ENCODE results near the gene OAT. TPM values are rescaled to one million over a fixed set of nuclear protein-coding genes. Genes with fewer than 3 reads are reported as not detected.

OAT gene
- total RNA-seq, 4 donors from 2014 or later: 155 to 1,170 (median 625) TPM

DNA sequence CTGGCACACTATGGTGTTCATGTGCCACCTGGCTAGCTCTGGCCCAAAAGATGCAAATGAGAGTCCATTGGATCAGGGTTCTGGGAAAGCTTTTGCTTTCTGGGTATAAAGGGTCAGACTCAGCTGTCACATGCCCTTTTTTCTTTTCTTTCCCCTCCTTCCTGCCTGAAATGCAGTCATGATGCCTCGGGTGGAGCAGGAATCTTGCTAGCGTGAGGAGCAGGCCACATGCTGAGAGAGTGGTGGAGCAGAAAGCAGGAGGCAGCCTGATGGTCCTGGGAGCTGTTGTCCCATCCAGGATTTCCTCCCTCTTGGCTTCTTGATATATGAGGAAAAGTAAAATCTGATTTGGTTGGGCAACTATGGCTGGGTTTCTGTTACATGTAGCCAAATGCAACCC, 40.2 kb upstream of the OAT start:
- H3K27me3 ChIP-seq: no peaks in the 10 kb centered on the region
- no peak overlapping the region for H3K4me3 ChIP-seq
- no peaks in the 10 kb centered on the region for H3K36me3 ChIP-seq
- H3K27ac ChIP-seq: no peak overlapping the region
- no peaks in the 10 kb centered on the region for H3K4me1 ChIP-seq
- DNase-seq: no peak
- no peaks in the 10 kb centered on the region for H3K9me3 ChIP-seq
- TF ChIP-seq, protein P1, sequence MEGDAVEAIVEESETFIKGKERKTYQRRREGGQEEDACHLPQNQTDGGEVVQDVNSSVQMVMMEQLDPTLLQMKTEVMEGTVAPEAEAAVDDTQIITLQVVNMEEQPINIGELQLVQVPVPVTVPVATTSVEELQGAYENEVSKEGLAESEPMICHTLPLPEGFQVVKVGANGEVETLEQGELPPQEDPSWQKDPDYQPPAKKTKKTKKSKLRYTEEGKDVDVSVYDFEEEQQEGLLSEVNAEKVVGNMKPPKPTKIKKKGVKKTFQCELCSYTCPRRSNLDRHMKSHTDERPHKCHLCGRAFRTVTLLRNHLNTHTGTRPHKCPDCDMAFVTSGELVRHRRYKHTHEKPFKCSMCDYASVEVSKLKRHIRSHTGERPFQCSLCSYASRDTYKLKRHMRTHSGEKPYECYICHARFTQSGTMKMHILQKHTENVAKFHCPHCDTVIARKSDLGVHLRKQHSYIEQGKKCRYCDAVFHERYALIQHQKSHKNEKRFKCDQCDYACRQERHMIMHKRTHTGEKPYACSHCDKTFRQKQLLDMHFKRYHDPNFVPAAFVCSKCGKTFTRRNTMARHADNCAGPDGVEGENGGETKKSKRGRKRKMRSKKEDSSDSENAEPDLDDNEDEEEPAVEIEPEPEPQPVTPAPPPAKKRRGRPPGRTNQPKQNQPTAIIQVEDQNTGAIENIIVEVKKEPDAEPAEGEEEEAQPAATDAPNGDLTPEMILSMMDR (IDR thresholded peaks at IDR 0.05): no peak
- no peak for TF ChIP-seq POLR2A (IDR thresholded peaks at IDR 0.05)

DNA sequence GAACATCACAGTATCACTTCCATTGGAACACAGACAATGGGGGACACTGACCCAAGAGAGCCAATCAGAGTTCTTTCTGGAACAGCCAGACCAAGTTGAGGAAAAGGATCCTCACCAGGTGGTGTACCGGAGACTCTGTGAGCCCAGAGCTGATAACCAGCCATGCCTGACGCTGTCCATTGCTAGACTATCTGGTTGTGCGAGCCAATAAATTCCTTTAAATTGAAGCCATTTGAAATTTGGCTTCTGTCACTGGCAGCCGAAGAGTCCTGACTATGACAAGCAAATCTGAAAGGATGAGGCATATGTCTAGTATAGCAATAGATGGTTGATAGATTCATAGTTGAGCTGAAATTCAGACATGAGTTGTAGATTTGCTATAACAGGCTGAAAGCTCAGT, 39.8 kb upstream of the OAT start:
- no peaks in the 10 kb centered on the region for H3K9me3 ChIP-seq

DNA sequence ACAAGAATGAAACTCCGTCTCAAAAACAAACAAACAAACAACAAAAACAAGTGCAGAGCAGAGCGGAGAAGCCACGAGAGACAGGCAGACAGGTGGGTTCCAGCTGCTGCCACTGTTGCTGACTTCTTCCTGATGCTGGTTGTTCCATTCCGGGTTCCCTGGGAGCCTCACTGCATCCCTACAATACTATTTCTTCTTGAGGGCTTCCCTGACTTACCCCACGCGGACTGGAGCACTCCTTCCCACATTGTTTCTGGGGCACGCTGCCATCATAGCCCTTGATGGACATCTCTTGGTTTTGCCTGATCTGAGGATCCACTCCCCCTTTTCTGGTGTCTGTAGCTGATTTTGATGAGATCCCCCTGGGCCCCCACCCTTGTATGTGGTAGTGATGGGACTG, 36.7 kb upstream of the OAT start:
- H3K4me1 ChIP-seq: no peaks in the 10 kb centered on the region
- no peak overlapping the region for H3K4me3 ChIP-seq
- no peak for DNase-seq
- H3K27ac ChIP-seq: no peak overlapping the region
- no peaks in the 10 kb centered on the region for H3K9me3 ChIP-seq
- H3K36me3 ChIP-seq: no peaks in the 10 kb centered on the region
- H3K27me3 ChIP-seq: no peaks in the 10 kb centered on the region
- TF ChIP-seq POLR2A (IDR thresholded peaks at IDR 0.05): no peak
- TF ChIP-seq, protein P1 (IDR thresholded peaks at IDR 0.05): no peak

More for the DNA sequence above, 39.8 kb upstream of the OAT start:
- Histone ChIP-seq H3K4me3 (no peak overlapping the region), H3K4me1 (no peaks in the 10 kb centered on the region), H3K27me3 (no peaks in the 10 kb centered on the region), H3K36me3 (no peaks in the 10 kb centered on the region), H3K27ac (no peak overlapping the region)
- DNase-seq: no peak
- no peak for TF ChIP-seq POLR2A (IDR thresholded peaks at IDR 0.05)
- TF ChIP-seq, protein P1 (IDR thresholded peaks at IDR 0.05): no peak

DNA sequence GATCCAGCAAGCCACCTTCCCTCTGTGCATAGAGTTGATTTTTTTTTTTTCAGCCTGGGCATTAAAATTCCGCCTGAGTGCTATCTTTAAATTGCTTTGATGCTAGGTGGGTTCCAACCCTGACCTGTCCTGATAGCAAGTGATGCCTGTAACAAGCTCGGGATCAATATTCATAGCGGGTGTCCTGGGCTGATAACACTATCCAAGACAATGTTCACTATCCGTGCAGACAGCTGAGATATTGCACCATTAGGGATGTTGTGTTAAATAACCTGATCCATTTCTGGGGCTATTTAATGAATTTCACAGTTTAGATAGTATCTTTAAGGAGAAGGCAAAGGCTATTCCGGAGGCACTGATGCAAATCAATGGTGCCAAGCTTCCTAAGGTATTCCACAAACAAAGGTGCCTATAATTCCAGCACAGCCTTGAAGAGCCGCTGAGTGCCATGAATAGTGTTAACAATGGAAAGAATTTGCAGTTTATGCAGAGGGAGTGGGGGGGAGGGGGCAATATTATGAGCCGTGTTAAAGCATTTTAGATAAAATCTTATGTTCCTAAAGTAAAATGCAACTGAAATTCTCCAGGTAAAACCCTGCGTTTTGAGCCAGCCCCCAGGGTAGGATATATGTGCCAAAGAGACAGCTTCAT, 35.4 kb upstream of the OAT start:
- Histone ChIP-seq H3K27me3 (peaks cover 0 to 13% of the 10 kb centered on the region in 2 donors), H3K4me3 (no peak overlapping the region), H3K4me1 (peaks cover 0 to 12% (median 5%) of the 10 kb centered on the region in 4 donors), H3K9me3 (no peaks in the 10 kb centered on the region), H3K27ac (no peak overlapping the region), H3K36me3 (no peaks in the 10 kb centered on the region)
- no peak for DNase-seq
- no peak for TF ChIP-seq POLR2A (IDR thresholded peaks at IDR 0.05)
- TF ChIP-seq, protein P1 (IDR thresholded peaks at IDR 0.05): no peak

DNA sequence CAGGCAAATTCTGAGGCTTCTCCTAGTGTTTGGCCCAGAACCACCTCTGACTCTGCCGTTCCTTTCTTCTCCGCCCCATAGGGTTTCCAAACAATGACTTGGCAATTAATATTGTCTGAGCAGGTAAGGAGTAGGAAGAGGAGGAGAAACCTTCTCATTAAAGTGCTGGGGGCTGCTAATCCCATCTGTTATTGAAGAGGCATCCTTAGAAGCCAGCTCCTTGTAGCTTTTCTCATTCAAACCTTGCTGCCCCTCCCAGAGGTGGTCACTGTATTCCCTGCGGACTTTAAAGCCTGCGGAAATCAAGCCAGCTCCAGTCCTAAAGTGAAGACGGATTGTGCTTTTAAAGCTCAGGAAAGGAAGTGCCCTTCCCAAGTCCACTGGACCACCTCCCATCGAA, 32.6 kb upstream of the OAT start:
- no peak for TF ChIP-seq POLR2A (IDR thresholded peaks at IDR 0.05)
- TF ChIP-seq, protein P1 (IDR thresholded peaks at IDR 0.05): no peak
- Histone ChIP-seq H3K27ac (no peak overlapping the region), H3K4me3 (no peak overlapping the region), H3K36me3 (no peaks in the 10 kb centered on the region), H3K4me1 (peaks cover 0 to 33% (median 8%) of the 10 kb centered on the region in 4 donors), H3K9me3 (no peaks in the 10 kb centered on the region), H3K27me3 (peaks cover 0 to 38% of the 10 kb centered on the region in 2 donors)
- no peak for DNase-seq

DNA sequence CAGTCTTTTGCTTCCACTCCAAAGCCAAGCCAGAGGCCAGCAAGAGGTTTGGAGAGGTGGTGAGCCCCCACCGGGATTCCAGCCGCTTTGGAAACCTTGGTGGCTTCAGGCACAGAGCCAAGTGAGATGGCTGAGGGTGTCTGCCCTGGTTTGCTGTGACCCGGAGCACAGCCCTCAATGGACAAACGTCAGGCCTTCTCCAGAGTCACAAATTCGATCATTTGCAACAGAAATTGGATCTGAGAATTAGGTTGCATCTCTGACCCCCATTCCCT, 32.0 kb upstream of the OAT start:
- no peak for DNase-seq
- TF ChIP-seq, protein P1 (IDR thresholded peaks at IDR 0.05): no peak
- no peak for TF ChIP-seq POLR2A (IDR thresholded peaks at IDR 0.05)
- Histone ChIP-seq H3K36me3 (no peaks in the 10 kb centered on the region), H3K9me3 (no peaks in the 10 kb centered on the region), H3K27me3 (peaks cover 0 to 38% of the 10 kb centered on the region in 2 donors), H3K27ac (no peak overlapping the region), H3K4me1 (peaks cover 0 to 33% (median 8%) of the 10 kb centered on the region in 4 donors), H3K4me3 (no peak overlapping the region)

Data from Peyer's patch (tissue), 4 donors.